ENCODE data around the gene FPGS.

- TF ChIP-seq, protein P1, sequence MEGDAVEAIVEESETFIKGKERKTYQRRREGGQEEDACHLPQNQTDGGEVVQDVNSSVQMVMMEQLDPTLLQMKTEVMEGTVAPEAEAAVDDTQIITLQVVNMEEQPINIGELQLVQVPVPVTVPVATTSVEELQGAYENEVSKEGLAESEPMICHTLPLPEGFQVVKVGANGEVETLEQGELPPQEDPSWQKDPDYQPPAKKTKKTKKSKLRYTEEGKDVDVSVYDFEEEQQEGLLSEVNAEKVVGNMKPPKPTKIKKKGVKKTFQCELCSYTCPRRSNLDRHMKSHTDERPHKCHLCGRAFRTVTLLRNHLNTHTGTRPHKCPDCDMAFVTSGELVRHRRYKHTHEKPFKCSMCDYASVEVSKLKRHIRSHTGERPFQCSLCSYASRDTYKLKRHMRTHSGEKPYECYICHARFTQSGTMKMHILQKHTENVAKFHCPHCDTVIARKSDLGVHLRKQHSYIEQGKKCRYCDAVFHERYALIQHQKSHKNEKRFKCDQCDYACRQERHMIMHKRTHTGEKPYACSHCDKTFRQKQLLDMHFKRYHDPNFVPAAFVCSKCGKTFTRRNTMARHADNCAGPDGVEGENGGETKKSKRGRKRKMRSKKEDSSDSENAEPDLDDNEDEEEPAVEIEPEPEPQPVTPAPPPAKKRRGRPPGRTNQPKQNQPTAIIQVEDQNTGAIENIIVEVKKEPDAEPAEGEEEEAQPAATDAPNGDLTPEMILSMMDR (IDR thresholded peaks at IDR 0.05), result peak in 2 of 7 experiments; percentile 6 to 8
- TF ChIP-seq POLR2A (IDR thresholded peaks at IDR 0.05), result peak in 2 of 3 donors; percentile 36 to 51
Observed at GRCh38 chr9:127770905-127771569, 31.6 kb upstream of the FPGS start.

Measured in body of pancreas (tissue), 4 donors.